Umbilical cord (tissue), 1 donor: ENCODE results near the gene MOG. TPM values are rescaled to one million over a fixed set of nuclear protein-coding genes. Genes with fewer than 3 reads are reported as not detected.

Experiments
- total RNA-seq: library from RNA; depleted of rRNA; stranded (reverse); fragments of >200 nt; gene quantifications from one replicate; pipeline ENCODE4 v1.2.3, GENCODE V29; 2014; ENCODE audit warnings: low replicate concordance; ENCODE audit not compliant: insufficient read depth

Gene MOG
- total RNA-seq, 1 donor from 2014 or later: 2.9 TPM

Other genes starting within 250 kb of the MOG start
- gene OR12D1, start 242.2 kb upstream of the MOG start, total RNA-seq: 1.7 TPM
- 3.1 TPM for gene OR10C1, start 217.8 kb upstream of the MOG start, total RNA-seq
- 4.8 TPM for gene OR11A1, start 200.0 kb upstream of the MOG start, total RNA-seq
- 1.2 TPM for gene OR2H1, start 199.9 kb upstream of the MOG start, total RNA-seq
- gene MAS1L, start 169.1 kb upstream of the MOG start, total RNA-seq: 1.4 TPM
- 1.9 TPM for gene UBD, start 97.4 kb upstream of the MOG start, total RNA-seq
- gene OR2H2, start 72.0 kb upstream of the MOG start, total RNA-seq: 0.48 TPM
- 32.0 TPM for gene GABBR1, start 23.9 kb upstream of the MOG start, total RNA-seq
- gene ZFP57, start 24.1 kb downstream of the MOG start, total RNA-seq: not detected
- gene HLA-F, start 66.3 kb downstream of the MOG start, total RNA-seq: 34.2 TPM
- gene HLA-G, start 170.7 kb downstream of the MOG start, total RNA-seq: not detected